ENCODE data around the gene PTCH2.

DNA sequence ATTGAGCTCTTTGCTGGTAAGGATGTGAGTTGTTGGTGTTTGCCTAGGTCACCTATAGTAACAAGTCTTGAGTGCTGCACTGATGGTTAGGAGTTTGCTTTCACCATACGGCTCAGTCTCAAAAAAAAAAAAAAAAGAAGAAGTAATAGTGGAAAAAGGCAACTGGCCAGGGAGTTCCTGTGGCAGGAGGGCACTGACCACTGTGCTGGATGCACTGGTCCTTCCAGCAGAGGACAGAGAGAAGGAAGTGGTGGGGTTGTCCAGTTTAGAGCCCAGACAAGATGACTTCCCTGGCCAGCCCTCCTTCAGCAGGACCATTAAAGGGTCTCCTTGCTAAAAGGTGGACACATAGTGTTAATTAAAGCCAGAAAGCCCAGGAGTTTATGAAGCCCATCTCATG is 11.9 kb upstream of the PTCH2 start:
- TF ChIP-seq POLR2A (IDR thresholded peaks at IDR 0.05; ENCODE audit: low read depth, low read length) (no peak), TAF1 (IDR thresholded peaks at IDR 0.05; ENCODE audit: borderline replicate concordance, low read depth, low read length) (no peak), POLR2AphosphoS5 (IDR thresholded peaks at IDR 0.05; ENCODE audit: low read depth, low read length) (no peak)

All from GM12892 (cell line).